NCI-H1417 treated with DMSO at 0.1 percent for 48 hours (cell line): ENCODE measurements around the gene LMAN2.
"Not testable (repeated sequence)": the region's sequence is repeated elsewhere in the genome, so short reads cannot be mapped to it uniquely, and the experiment has no call there.

Experiments
- DNase-seq: peaks from one replicate; lab custom pipeline; 2025; lab: John Stamatoyannopoulos, UW

The LMAN2 gene

GRCh38 chr5:177364159-177364962 lies 12.9 kb upstream of the LMAN2 start:
- no peak for DNase-seq

- DNase-seq, result no peak
Measured at GRCh38 chr5:177363565-177363964, 12.1 kb upstream of the LMAN2 start.

- DNase-seq, result no peak
Measured at GRCh38 chr5:177362610-177363507, 11.4 kb upstream of the LMAN2 start.

GRCh38 chr5:177362292-177362609 lies 10.8 kb upstream of the LMAN2 start:
- no peak for DNase-seq

GRCh38 chr5:177361418-177362291 lies 10.2 kb upstream of the LMAN2 start:
- no peak for DNase-seq

GRCh38 chr5:177360740-177361139 lies 9.3 kb upstream of the LMAN2 start:
- not testable (repeated sequence) for DNase-seq

GRCh38 chr5:177359860-177360259 lies 8.4 kb upstream of the LMAN2 start:
- DNase-seq, result no peak

- no peak for DNase-seq
Measured at GRCh38 chr5:177359451-177359851, 8.0 kb upstream of the LMAN2 start.

GRCh38 chr5:177358370-177358819 lies 6.9 kb upstream of the LMAN2 start:
- no peak for DNase-seq

- DNase-seq, result no peak
Measured at GRCh38 chr5:177357459-177358351, 6.2 kb upstream of the LMAN2 start, which contains the start of gene RGS14. RGS14 (plus strand) TSS chr5:177357924; CDS start chr5:177358025, 101 bp downstream.

- no peak for DNase-seq
Measured at GRCh38 chr5:177357146-177357458, 5.6 kb upstream of the LMAN2 start.

GRCh38 chr5:177356746-177357145 lies 5.3 kb upstream of the LMAN2 start:
- DNase-seq, result no peak

GRCh38 chr5:177355868-177356168 lies 4.3 kb upstream of the LMAN2 start:
- DNase-seq, result no peak

GRCh38 chr5:177355162-177355867 lies 3.8 kb upstream of the LMAN2 start:
- DNase-seq, result no peak

- DNase-seq, result no peak
Measured at GRCh38 chr5:177354711-177355110, 3.2 kb upstream of the LMAN2 start.

- DNase-seq, result no peak
Measured at GRCh38 chr5:177354256-177354655, 2.8 kb upstream of the LMAN2 start.

- DNase-seq, result no peak
Measured at GRCh38 chr5:177353093-177353492, 1.6 kb upstream of the LMAN2 start.

GRCh38 chr5:177350776-177351391 lies 584 bp downstream of the LMAN2 start:
- DNase-seq, result no peak

- no peak for DNase-seq
Measured at GRCh38 chr5:177349762-177350161, 1.7 kb downstream of the LMAN2 start.

- no peak for DNase-seq
Measured at GRCh38 chr5:177349362-177349647, 2.2 kb downstream of the LMAN2 start.

- no peak for DNase-seq
Measured at GRCh38 chr5:177347699-177348098, 3.8 kb downstream of the LMAN2 start.
